GM20431 (cell line): ENCODE measurements around the gene EIF3J.

Source experiments
- in situ Hi-C: fragments of 300-500 bp; cut with MseI, MboI; formaldehyde crosslinking; loops from one replicate; pipeline ENCODE4 v1.15.0; 2020; ENCODE audit warnings: low sequenced_read_pairs; ENCODE audit not compliant: unreplicated experiment

Gene EIF3J

GRCh38 chr15:44588541-44588940, 51.6 kb downstream of the EIF3J start:
- in situ Hi-C loops = no loop called here

- in situ Hi-C loops = no loop called here
Measured at GRCh38 chr15:44591326-44591725, 54.4 kb downstream of the EIF3J start.

DNA sequence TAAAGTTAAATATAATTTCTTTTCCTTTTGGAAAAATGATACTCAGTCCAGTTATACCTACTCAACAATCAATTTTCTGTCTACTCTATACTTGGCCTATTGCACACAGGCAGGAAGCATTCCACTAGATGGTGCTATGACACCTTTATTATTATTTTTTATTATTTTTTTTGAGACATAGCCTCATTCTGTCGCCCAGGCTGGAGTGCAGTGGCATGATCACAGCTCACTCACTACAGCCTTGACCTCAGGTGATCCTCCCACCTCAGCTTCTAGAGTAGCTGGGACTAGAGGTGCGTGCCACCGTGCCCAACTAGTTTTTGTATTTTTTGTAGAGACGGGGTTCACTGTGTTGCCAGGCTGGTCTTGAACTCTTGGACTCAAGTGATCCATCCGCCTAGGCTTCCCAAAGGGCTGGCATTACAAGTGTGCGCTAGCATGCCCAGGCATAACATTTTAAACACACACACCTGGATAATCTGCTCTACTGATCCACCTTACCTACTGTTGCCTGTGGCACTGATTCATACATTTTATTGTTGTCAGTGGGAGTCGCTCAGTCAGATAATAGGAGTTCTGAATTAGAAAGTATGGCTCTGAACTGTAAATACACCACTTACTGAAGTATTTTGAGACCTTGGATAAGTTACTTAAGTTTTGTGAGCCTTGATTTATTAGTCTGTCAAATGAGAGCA, 56.2 kb downstream of the EIF3J start:
- in situ Hi-C loops = no loop called here

GRCh38 chr15:44595246-44595645, 58.3 kb downstream of the EIF3J start:
- in situ Hi-C loops = no loop called here

DNA sequence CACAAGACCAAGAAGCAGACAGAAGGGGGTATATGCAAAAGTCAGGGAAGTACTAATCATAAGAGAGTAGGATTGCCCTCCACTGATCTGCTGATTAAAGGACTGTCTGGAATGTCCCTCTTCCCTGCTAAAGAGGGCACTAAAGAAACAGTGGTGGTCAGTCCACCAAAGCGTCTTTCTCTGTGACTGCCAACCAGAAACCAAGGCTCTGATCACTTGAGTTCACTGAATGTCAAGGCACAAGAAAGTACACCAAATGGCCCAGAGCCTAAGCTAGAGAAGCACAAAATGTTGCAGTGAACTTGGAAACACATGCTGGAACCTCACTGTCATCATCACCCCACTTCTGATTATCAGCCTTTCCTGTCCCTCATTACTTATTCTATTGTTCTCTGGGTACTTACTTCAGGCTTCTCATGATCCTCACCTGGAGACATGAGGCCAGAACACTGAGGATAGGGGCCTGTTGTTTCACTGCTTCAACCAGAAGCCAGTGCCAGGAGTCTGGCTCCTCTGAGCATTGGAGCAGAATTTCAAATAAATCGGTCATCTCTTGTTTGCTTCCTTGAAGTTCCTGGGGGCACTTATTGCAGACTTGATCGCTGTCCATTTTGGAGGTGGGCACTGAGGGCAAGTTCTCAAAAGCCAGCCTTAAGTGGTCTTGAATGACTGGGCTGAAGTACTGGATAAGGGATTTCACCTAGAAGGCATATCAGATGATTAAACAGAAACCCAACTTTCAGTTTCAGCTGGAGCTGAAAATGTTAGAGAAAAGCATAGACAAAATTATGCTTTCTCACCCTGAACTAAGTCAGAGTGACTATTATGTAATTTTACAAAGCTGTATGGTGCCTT, 58.9 kb downstream of the EIF3J start:
- in situ Hi-C loops = no loop called here

DNA sequence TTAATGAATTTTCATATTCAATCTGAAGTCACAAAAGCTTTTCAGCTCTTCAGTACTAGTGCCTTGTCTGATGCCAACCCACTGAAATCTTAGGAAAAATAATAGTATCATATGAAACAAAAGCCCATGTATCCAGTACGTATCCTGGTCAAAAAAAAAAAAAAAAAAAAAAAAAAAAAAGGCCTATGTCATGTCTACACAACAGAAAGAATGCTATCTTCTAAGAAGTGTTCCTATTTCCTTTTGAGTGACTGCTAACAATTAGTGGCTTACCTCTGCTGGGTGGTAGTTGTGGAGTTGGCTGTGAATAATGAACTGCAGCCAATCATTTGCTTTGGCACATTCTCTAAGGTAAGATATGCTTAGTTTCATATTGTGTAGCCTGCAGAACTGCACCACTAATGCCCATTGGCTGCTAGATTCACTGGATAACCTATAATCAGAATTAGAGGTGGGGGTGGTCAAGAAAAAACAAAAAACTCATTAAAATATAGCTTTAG, 59.6 kb downstream of the EIF3J start:
- in situ Hi-C loops = no loop called here

GRCh38 chr15:44598066-44598465, 61.1 kb downstream of the EIF3J start:
- in situ Hi-C loops = no loop called here

- in situ Hi-C loops = no loop called here
Measured at GRCh38 chr15:44598892-44599291, 61.9 kb downstream of the EIF3J start.

DNA sequence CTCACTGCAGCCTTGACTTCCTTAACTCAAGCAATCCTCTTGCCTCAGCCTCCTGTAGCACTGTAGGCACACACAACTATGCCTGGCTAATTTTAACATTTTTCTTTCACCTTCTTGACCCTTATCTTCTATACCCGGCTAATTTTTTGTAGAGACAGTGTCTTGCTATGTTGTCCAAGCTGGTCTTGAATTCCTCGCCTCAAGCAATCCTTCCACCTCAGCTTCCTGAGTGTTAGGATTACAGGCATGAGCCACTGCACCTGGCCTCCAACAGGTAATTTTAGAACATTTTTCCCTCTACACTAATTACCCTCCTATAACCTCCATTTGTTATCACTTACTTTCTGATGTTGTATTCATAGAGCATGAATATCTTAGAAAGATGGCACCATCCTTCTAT, 66.2 kb downstream of the EIF3J start:
- in situ Hi-C loops = no loop called here

DNA sequence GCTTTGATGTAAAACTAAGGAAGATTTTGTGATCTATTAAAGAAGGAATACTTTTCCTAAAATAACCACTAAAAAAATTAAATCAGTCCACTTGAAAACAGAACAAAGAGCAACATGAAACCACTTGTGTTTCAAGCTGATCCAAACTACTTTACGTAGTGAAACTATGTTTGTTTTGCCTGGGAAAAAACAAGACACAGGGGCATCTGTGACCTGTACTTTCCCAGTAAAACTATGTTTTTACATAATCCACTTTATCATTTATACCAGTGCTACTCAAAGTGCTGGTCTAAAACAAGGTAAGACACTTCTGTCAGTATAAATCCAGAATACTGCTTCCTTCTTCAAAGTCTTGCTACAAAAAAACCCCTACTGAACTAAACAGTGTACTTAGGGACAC, 69.8 kb downstream of the EIF3J start:
- in situ Hi-C loops = no loop called here
